GM21619 (cell line): ENCODE data around the gene NFATC3.

Experiments used
- ATAC-seq: cut with Tn5 transposase; IDR thresholded peaks from one replicate; pipeline ENCODE4 v1.9.1; 2021; ENCODE audit not compliant: unreplicated experiment

NFATC3 gene

GRCh38 chr16:68244903-68245853, 160.0 kb downstream of the NFATC3 start, which contains the start of gene PLA2G15:
Gene PLA2G15 (plus strand): TSS chr16:68245373. CDS start chr16:68245427, 54 bp downstream.
- ATAC-seq, result peak; percentile 70

- no peak for ATAC-seq
These were observed 161.0 kb downstream of the NFATC3 start for GRCh38 chr16:68246121-68246520.

GRCh38 chr16:68246666-68247065, 161.5 kb downstream of the NFATC3 start:
- no peak for ATAC-seq

GRCh38 chr16:68247400-68247799, 162.2 kb downstream of the NFATC3 start:
- no peak for ATAC-seq

- no peak for ATAC-seq
These were observed 162.8 kb downstream of the NFATC3 start for GRCh38 chr16:68247932-68248331.

GRCh38 chr16:68249371-68249770, 164.2 kb downstream of the NFATC3 start:
- ATAC-seq, result no peak

GRCh38 chr16:68250951-68251350, 165.8 kb downstream of the NFATC3 start:
- no peak for ATAC-seq

- ATAC-seq, result no peak
These were observed 166.7 kb downstream of the NFATC3 start for GRCh38 chr16:68251832-68252231.

- ATAC-seq, result no peak
These were observed 167.2 kb downstream of the NFATC3 start for GRCh38 chr16:68252383-68252782.

- no peak for ATAC-seq
These were observed 168.6 kb downstream of the NFATC3 start for GRCh38 chr16:68253721-68254120.

GRCh38 chr16:68255712-68256111, 170.5 kb downstream of the NFATC3 start:
- ATAC-seq, result no peak

- no peak for ATAC-seq
These were observed 172.2 kb downstream of the NFATC3 start for GRCh38 chr16:68257251-68257905.

GRCh38 chr16:68257906-68258800, 173.0 kb downstream of the NFATC3 start:
- no peak for ATAC-seq

- ATAC-seq, result no peak
These were observed 174.0 kb downstream of the NFATC3 start for GRCh38 chr16:68259007-68259825.

GRCh38 chr16:68263559-68264127, 178.5 kb downstream of the NFATC3 start:
- no peak for ATAC-seq

GRCh38 chr16:68264128-68265077, 179.2 kb downstream of the NFATC3 start, which contains the start of gene SLC7A6:
Gene SLC7A6 (plus strand): TSS chr16:68264526. CDS start chr16:68274727, 10,201 bp downstream.
- ATAC-seq, result peak; percentile 56

GRCh38 chr16:68265078-68265920, 180.1 kb downstream of the NFATC3 start:
- no peak for ATAC-seq
